ENCODE measurements around the gene FAM13A.

- TF ChIP-seq CTCF (IDR thresholded peaks at IDR 0.05) (no peak), POLR2A (IDR thresholded peaks at IDR 0.05) (no peak)
Observed at GRCh38 chr4:88868510-88868909, 188.5 kb downstream of the FAM13A start.
